ENCODE results near the gene CHST8. TPM values are rescaled to one million over a fixed set of nuclear protein-coding genes. Genes with fewer than 3 reads are reported as not detected.

Gene CHST8
- total RNA-seq, 2 donors from 2014 or later = 0.43 TPM; not detected in 1

DNA sequence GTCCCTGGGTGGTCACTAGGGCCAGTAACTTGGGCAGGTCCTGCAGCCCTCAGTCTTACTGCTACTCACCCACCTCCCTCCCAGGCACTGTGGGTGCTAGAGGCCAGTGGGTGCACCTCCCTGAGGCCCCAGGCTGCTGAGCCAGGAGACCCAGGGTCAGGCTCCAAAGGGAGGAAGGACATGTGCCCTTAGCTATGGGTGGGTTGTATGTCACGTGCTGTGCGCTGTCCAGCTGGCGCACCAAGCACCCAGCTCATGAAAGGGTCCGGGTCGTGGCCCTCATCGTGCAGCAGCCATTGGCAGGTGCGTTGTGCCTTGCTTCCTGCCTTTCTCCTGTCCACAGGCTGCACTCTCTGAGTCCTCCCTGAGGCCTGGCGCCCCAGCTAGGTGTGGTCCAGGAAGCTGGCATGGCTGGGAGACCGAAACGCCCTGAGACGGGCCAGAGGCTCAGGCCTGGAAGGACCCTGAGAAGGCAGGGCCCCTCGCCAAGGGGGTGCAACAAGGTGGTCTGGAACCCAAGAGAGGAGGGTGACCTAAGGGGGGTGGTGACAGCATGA, 127.9 kb downstream of the CHST8 start:
- H3K27me3 ChIP-seq = no peaks in the 10 kb centered on the region
- no peaks in the 10 kb centered on the region for H3K4me1 ChIP-seq
- no peaks in the 10 kb centered on the region for H3K36me3 ChIP-seq

DNA sequence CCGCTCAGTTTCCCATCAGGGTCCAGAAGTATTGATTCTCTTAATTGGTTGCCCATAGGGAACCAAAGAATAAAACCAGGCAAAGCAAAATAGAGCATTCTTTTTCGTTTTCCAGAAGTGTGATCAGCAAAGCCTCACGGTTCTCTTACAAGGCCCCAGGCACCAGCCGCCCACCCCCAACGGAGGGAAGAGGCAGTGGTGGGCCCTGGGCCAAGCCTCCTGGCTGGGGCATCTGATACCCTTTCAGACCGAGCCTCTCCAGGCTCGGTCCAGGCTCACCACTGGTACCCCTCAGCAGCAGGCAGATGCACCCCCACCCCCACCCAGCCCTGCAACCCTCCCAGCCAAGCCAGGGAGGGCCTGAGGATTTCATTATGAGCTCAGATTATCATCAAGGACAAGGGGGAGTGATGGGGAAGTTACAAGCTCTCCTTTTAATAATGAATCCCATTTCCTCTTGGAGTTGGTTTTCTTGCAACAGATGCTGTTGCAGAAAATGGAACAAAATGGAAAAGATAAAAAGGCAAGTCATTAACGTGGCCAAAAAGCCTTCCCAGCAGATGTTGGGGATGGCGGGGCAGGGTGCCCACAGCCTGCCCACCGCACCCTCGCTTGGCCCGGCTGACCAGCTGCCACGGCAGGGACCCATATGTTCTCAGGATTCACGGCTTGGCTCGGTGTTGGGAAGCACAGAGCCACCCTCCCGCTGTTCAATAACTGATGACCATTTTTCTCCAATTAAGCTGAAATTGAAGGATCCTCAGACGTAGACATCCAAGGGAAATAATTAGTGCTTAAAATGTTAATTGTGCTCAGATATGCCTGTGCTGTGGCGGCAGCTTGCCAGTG, 129.1 kb downstream of the CHST8 start:
- H3K27me3 ChIP-seq = no peaks in the 10 kb centered on the region
- no peak overlapping the region for H3K4me3 ChIP-seq
- H3K27ac ChIP-seq = no peak overlapping the region
- H3K9me3 ChIP-seq = no peaks in the 10 kb centered on the region
- no peaks in the 10 kb centered on the region for H3K36me3 ChIP-seq
- H3K4me1 ChIP-seq = no peaks in the 10 kb centered on the region
- DNase-seq (ENCODE audit: low spot score) = no peak
- TF ChIP-seq, protein P1, sequence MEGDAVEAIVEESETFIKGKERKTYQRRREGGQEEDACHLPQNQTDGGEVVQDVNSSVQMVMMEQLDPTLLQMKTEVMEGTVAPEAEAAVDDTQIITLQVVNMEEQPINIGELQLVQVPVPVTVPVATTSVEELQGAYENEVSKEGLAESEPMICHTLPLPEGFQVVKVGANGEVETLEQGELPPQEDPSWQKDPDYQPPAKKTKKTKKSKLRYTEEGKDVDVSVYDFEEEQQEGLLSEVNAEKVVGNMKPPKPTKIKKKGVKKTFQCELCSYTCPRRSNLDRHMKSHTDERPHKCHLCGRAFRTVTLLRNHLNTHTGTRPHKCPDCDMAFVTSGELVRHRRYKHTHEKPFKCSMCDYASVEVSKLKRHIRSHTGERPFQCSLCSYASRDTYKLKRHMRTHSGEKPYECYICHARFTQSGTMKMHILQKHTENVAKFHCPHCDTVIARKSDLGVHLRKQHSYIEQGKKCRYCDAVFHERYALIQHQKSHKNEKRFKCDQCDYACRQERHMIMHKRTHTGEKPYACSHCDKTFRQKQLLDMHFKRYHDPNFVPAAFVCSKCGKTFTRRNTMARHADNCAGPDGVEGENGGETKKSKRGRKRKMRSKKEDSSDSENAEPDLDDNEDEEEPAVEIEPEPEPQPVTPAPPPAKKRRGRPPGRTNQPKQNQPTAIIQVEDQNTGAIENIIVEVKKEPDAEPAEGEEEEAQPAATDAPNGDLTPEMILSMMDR (IDR thresholded peaks at IDR 0.05) = no peak

More for the DNA sequence above, 127.9 kb downstream of the CHST8 start:
- Histone ChIP-seq H3K27ac (no peak overlapping the region), H3K9me3 (no peaks in the 10 kb centered on the region), H3K4me3 (no peak overlapping the region)
- no peak for DNase-seq (ENCODE audit: low spot score)
- TF ChIP-seq, protein P1 (IDR thresholded peaks at IDR 0.05) = no peak

DNA sequence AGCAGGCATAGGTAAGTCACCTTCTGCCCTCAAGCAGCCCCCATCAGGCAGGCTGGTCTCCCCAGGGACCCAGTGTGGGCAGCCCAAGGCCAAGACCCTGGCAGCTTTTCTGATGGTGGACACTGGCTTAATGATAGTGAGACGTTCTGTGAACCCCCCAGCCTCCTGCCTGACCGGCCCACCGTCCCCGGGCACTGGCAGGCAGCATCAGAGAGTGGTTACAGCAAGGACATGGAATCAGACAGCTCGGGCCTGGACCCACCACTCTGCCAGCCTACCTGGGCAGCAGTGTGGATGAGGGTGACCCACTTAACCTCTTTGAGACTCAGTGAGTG, 129.7 kb downstream of the CHST8 start:
- H3K27ac ChIP-seq = no peak overlapping the region
- no peaks in the 10 kb centered on the region for H3K27me3 ChIP-seq
- TF ChIP-seq, protein P1 (IDR thresholded peaks at IDR 0.05) = no peak
- no peak overlapping the region for H3K4me3 ChIP-seq
- H3K9me3 ChIP-seq = no peaks in the 10 kb centered on the region
- H3K36me3 ChIP-seq = no peaks in the 10 kb centered on the region
- no peaks in the 10 kb centered on the region for H3K4me1 ChIP-seq
- no peak for DNase-seq (ENCODE audit: low spot score)

DNA sequence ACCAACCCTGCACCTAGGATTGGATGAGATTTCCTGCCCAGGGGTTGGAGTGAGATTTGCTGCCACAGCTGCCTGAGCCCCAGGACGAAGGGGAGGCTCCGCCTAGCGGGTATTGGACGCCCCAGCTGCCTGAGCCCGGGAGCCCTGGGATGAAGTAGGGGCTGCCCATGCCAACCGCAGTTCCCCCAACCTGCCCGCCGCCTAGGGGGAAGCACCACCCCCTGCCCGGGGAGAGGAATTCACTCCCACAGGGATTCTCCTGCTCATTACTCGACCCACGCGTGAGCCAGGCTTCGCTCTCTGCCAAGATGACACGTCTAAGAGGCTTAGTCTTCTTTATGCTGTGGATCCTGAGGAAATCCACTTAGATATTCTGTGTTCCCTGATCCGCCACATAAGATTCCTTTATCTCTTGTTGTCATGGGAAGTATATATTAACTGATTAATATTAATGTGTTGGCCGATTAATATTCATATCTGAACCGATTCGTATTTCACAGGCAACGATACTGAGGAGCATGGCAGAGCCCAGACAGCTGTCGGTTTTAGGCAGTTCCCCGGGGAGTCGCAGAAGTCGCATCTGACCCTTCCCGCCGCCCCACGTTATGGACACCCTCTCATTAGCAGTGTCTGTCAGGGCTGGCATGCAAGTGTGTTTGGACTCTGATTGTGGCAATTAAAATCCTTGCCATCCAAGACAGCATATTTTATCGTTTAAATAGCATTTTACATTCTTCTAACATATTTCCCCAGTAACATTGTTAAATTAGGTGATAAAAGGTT, 130.5 kb downstream of the CHST8 start:
- Histone ChIP-seq H3K9me3 (no peaks in the 10 kb centered on the region), H3K4me3 (no peak overlapping the region), H3K36me3 (no peaks in the 10 kb centered on the region), H3K27me3 (no peaks in the 10 kb centered on the region), H3K27ac (no peak overlapping the region), H3K4me1 (no peaks in the 10 kb centered on the region)
- DNase-seq (ENCODE audit: low spot score) = no peak
- TF ChIP-seq, protein P1 (IDR thresholded peaks at IDR 0.05) = no peak

DNA sequence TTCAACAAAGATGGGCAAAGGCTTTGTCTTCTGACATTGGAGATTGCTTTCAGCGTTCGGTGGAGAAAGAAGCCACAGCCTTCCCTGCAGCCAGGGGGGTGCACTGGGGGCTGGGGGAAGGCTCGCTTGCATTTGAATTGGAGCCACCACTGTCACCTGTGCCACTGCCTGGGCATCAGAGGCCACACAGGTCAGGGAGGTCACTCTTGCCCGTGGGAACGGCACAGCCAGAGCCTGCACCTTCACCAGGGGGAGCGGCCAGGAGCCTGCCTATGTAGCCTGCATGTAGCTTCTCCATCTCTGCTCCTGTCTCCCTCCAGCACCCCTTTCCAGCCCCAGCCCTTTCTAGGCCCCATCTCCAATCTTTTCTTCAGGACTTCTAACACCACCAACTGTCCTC, 131.2 kb downstream of the CHST8 start:
- no peaks in the 10 kb centered on the region for H3K36me3 ChIP-seq
- no peak overlapping the region for H3K27ac ChIP-seq
- H3K4me3 ChIP-seq = no peak overlapping the region
- H3K4me1 ChIP-seq = no peaks in the 10 kb centered on the region
- no peak for DNase-seq (ENCODE audit: low spot score)
- H3K9me3 ChIP-seq = no peaks in the 10 kb centered on the region
- TF ChIP-seq, protein P1 (IDR thresholded peaks at IDR 0.05) = no peak
- no peaks in the 10 kb centered on the region for H3K27me3 ChIP-seq
